ENCODE measurements around the gene SPSB3. TPM values are rescaled to one million over a fixed set of nuclear protein-coding genes. Genes with fewer than 3 reads are reported as not detected.

Gene SPSB3
- total and polyA plus RNA-seq, 2 of the 13 experiments (the other 11 are each of a cell fraction or from before 2014, with no cell fraction given): 13.2 to 21.9 TPM

DNA sequence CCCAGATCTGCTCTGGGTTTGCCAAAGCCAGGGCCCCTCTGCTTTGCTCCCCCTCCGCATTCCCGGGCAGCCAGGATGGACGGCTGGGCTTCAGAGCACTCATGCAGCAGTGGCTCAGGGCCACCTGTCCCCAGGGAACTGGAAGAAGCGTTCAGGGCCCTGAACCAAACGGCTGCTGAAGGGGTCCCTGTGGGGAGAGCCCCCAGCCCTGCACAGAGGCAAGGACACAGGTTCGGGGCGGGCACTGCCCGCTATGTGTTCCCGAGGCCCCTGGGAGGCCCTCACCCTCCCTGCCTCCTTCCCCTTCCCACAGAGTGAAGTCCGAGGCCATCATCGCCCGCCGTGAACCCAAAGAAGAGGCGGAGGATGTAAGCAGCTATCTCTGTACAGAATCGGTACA is 21.5 kb downstream of the SPSB3 start:
- H3K4me2 ChIP-seq (ENCODE audit: low read depth, low read length): no peak overlapping the region
- in situ Hi-C loops (cut with HindIII; ENCODE audit: extremely low pct_ligation_motif_present, low pct_unique_long_range_greater_than_20kb) (no loop called here), intact Hi-C loops (cut with micrococcal nuclease; ENCODE audit: unreplicated experiment) (no loop called here)
- no peak overlapping the region for H3K9ac ChIP-seq (ENCODE audit: insufficient read depth, low read depth, low read length)
- H3K27ac ChIP-seq (ENCODE audit: extremely low read length, insufficient read depth, low read length): no peak overlapping the region
- CTCF ChIA-PET (ENCODE audit: low intra/inter-chr PET ratio, low total read pairs): no interaction called here
- WGBS (ENCODE audit: low lambda C conversion rate): 96% methylated on average over 5 of the region's 15 CpGs
- H3K27me3 ChIP-seq (ENCODE audit: control insufficient read depth in 1 of 2, insufficient read depth in 2 of 2, low read length in 2 of 2): no peaks in the 10 kb centered on the region
- POLR2A ChIA-PET: no interaction called here
- FAIRE-seq: no peak
- no peak for DNase-seq (ENCODE audit: low spot score)
- H3K9me3 ChIP-seq (ENCODE audit: low read length): no peaks in the 10 kb centered on the region
- H2AFZ ChIP-seq (ENCODE audit: low read length): no peak overlapping the region
- no peaks in the 10 kb centered on the region for H4K20me1 ChIP-seq (ENCODE audit: insufficient read depth, low read length)
- no peak for TF ChIP-seq ZFP36 (IDR thresholded peaks at IDR 0.05; ENCODE audit: borderline replicate concordance, low read depth, low read length, partially characterized antibody)
- peak; percentile 26 for TF ChIP-seq AGO2 (optimal IDR thresholded peaks at IDR 0.05; ENCODE audit: low read depth, low read length)
- no peak for ATAC-seq
- H3K36me3 ChIP-seq (replicated peaks in 1 of 2; ENCODE audit: control insufficient read depth in 1 of 2, insufficient read depth in 2 of 2, low read length in 2 of 2): peaks cover 20 to 35% of the 10 kb centered on the region in 2 experiments; a peak in 4 of 5 replicates
- no peaks in the 10 kb centered on the region for H3K79me2 ChIP-seq (ENCODE audit: insufficient read depth, low read length)
- H3K4me3 ChIP-seq (replicated peaks in 1 of 3; ENCODE audit: insufficient read depth in 1 of 3, low read depth in 2 of 3, low read length in 3 of 3): no peak overlapping the region
- BruUV-seq (replicated peaks): no TSS peak
- peaks cover 10% of the 10 kb centered on the region for H3K4me1 ChIP-seq (ENCODE audit: insufficient read depth, low read length)

- 98% methylated on average over 10 of the region's 21 CpGs for WGBS (ENCODE audit: low lambda C conversion rate)
- Histone ChIP-seq H3K4me1 (ENCODE audit: insufficient read depth, low read length) (peaks cover 10% of the 10 kb centered on the region), H3K79me2 (ENCODE audit: insufficient read depth, low read length) (no peaks in the 10 kb centered on the region), H2AFZ (ENCODE audit: low read length) (no peak overlapping the region), H3K27ac (ENCODE audit: extremely low read length, insufficient read depth, low read length) (no peak overlapping the region), H4K20me1 (ENCODE audit: insufficient read depth, low read length) (no peaks in the 10 kb centered on the region), H3K36me3 (replicated peaks in 1 of 2; ENCODE audit: control insufficient read depth in 1 of 2, insufficient read depth in 2 of 2, low read length in 2 of 2) (peaks cover 14 to 35% of the 10 kb centered on the region in 2 experiments; a peak in 4 of 5 replicates), H3K9me3 (ENCODE audit: low read length) (no peaks in the 10 kb centered on the region), H3K9ac (ENCODE audit: insufficient read depth, low read depth, low read length) (no peak overlapping the region), H3K4me2 (ENCODE audit: low read depth, low read length) (no peak overlapping the region), H3K4me3 (replicated peaks in 1 of 3; ENCODE audit: insufficient read depth in 1 of 3, low read depth in 2 of 3, low read length in 3 of 3) (no peak overlapping the region), H3K27me3 (ENCODE audit: control insufficient read depth in 1 of 2, insufficient read depth in 2 of 2, low read length in 2 of 2) (no peaks in the 10 kb centered on the region)
- intact Hi-C loops (cut with micrococcal nuclease; ENCODE audit: unreplicated experiment) (no loop called here), in situ Hi-C loops (cut with HindIII; ENCODE audit: extremely low pct_ligation_motif_present, low pct_unique_long_range_greater_than_20kb) (no loop called here)
- BruUV-seq (replicated peaks): no TSS peak
- TF ChIP-seq ZNF180 (CRISPR knock-in tag; IDR thresholded peaks at IDR 0.05; ENCODE audit: borderline replicate concordance, low read depth): no peak
- TF ChIP-seq AGO2 (optimal IDR thresholded peaks at IDR 0.05; ENCODE audit: low read depth, low read length): peak; percentile 69
- POLR2A ChIA-PET: no interaction called here
- CTCF ChIA-PET (ENCODE audit: low intra/inter-chr PET ratio, low total read pairs): no interaction called here
- no peak for ATAC-seq
- DNase-seq (ENCODE audit: low spot score): no peak
- FAIRE-seq: no peak
These were observed 22.9 kb downstream of the SPSB3 start for GRCh38 chr16:1759511-1759910.

Measured in HepG2 (cell line).